Heart left ventricle (tissue), 16 donors: ENCODE measurements around the gene LCT. TPM values are rescaled to one million over a fixed set of nuclear protein-coding genes. Genes with fewer than 3 reads are reported as not detected.
A peak's percentile ranks its signal among the peaks of the same experiment; 100 is the strongest.
"Not testable (repeated sequence)": the region's sequence is repeated elsewhere in the genome, so short reads cannot be mapped to it uniquely, and the experiment has no call there.

Source experiments
- ATAC-seq, 4 donors: fragments of 200-7000 bp; cut with Tn5 transposase; one replicate each; pipeline ENCODE4 v1.9.1; 2020 to 2022; ENCODE audit warnings: moderate library complexity in 4 of 4, mild to moderate bottlenecking in 3 of 4, moderate number of reproducible peaks in 1 of 4
- DNase-seq, 5 donors: peaks; one replicate each; pipeline ENCODE4 v3.0.0-alpha.2; 2020
- H3K27ac ChIP-seq, 12 donors: fragments of 200-600 bp; sonication (generic) in 4 of 12; one replicate each; pipeline versions ENCODE4 v1.5.0 to v1.8.0; 2016 to 2022; ENCODE audit warnings: mild to moderate bottlenecking in 2 of 12
- H3K27me3 ChIP-seq, 9 donors: fragments of 200-600 bp; sonication (generic) in 2 of 9; one replicate each; pipeline versions ENCODE4 v1.5.1 to v1.8.0; 2016 to 2022; ENCODE audit warnings: mild to moderate bottlenecking in 3 of 9
- H3K36me3 ChIP-seq, 9 donors: fragments of 200-600 bp; sonication (generic) in 2 of 9; one replicate each; pipeline versions ENCODE4 v1.5.0 to v1.8.0; 2018 to 2022; ENCODE audit warnings: mild to moderate bottlenecking in 2 of 9
- H3K4me1 ChIP-seq, 12 donors: fragments of 200-600 bp; sonication (generic) in 4 of 12; one replicate each; pipeline versions ENCODE4 v1.5.0 to v1.8.0; 2016 to 2022; ENCODE audit warnings: mild to moderate bottlenecking in 3 of 12
- H3K4me3 ChIP-seq, 12 donors: fragments of 200-600 bp; sonication (generic) in 4 of 12; one replicate each; pipeline versions ENCODE4 v1.5.0 to v1.8.0; 2017 to 2022; ENCODE audit warnings: mild to moderate bottlenecking in 9 of 12, moderate library complexity in 4 of 12
- H3K9me3 ChIP-seq, 12 donors: fragments of 200-600 bp; sonication (generic) in 4 of 12; one replicate each; pipeline versions ENCODE4 v1.5.0 to v1.8.0; 2016 to 2022; ENCODE audit warnings: mild to moderate bottlenecking in 1 of 12
- CTCF ChIP-seq, 12 donors: fragments of 200-600 bp; sonication (generic) in 4 of 12; IDR thresholded peaks; one replicate each; pipeline versions ENCODE4 v1.5.0 to v1.8.0; 2018 to 2022; ENCODE audit warnings: antibody characterized with exemption in 12 of 12, mild to moderate bottlenecking in 5 of 12
- POLR2A ChIP-seq, 2 donors: fragments of 450-650 bp; IDR thresholded peaks; one replicate each; pipeline ENCODE4 v1.6.1; 2017; ENCODE audit warnings: antibody characterized with exemption in 2 of 2, mild to moderate bottlenecking in 2 of 2, moderate library complexity in 2 of 2
- WGBS, 4 donors: extraction: QIAGEN DNeasy Blood & Tissue Kit in 2 of 4; methylation state at CpG; one replicate each; pipeline versions ENCODE4 v1.1.5 to v1.1.7; 2013 to 2018; 5-methylcytosine and 5-hydroxymethylcytosine counted together
- intact Hi-C, 10 donors: fragments of 100-400 bp; cut with DNase I; formaldehyde crosslinking; loops; one replicate each; pipeline versions ENCODE4 v1.11.1 to v1.14.2; 2022
- polyA plus RNA-seq, 2 donors: library from polyadenylated mRNA; stranded (reverse); fragments of 200-250 nt; gene quantifications; one replicate each; pipeline ENCODE4 v1.2.3, GENCODE V29; 2013
- total RNA-seq, 9 donors: library from RNA; depleted of rRNA in 2 of 9; stranded (reverse); fragments of >200 nt in 2 of 9; fragmentation: NEBNext Ultra II Directional in 3 of 9; extraction: Animal tissue kit (Norgen Biotek cat#: 25700) in 3 of 9; gene quantifications; one replicate each; pipeline versions ENCODE4 v1.1.0 to v1.2.4, GENCODE V29; 2016 to 2023
- donor health status: ischemic (EF 13 %, LVEDD 7.1; RV severe dilation, severe dysfunction).
- donor health status: healthy with polysubstance abuse.
- donor health status: DM: no; HTN: yes; CAD: no.
- donor health status: DM: no; HTN: no; CAD: no.
- donor health status: ischemic (EF 25% LVEDD 6.9; RV normal size, moderate dysfunction).
- donor health status: ischemic (EF 25% LVEDD 5.7; RV mildly dilated, moderate dysfunction).
- donor health status: healthy.
- donor health status: DM: yes; HTN: yes; CAD: no.
- donor health status: ischemic (EF 35%, LVEDD 5.7; RV mildly dilated, moderate dysfunction).
- donor health status: nonischemic (EF 11% LVEDD 7.7; RV severe dilation, severe dysfunction).
- donor health status: DM: yes; HTN: yes; CAD: no.
- donor health status: PGD.
- donor health status: ischemic (EF 29% LVEDD 5.4; RV normal size, mild dysfunction).
- donor health status: nonischemic (EF 23%, LVEDD 6.1; RV moderate dilation, normal function).

LCT gene
- total and polyA plus RNA-seq, 11 donors: 0.06 TPM; not detected in 10

GRCh38 chr2:135797497-135798274, 39.3 kb downstream of the LCT start:
- Histone ChIP-seq H3K4me1 (peaks cover 0 to 11% (median 0%) of the 10 kb centered on the region in 12 donors), H3K36me3 (no peaks in the 10 kb centered on the region), H3K27ac (peak overlapping the region in 1 of 12 donors; percentile 25), H3K4me3 (no peak overlapping the region), H3K27me3 (no peaks in the 10 kb centered on the region), H3K9me3 (peaks cover 0 to 17% (median 2%) of the 10 kb centered on the region in 12 donors)
- WGBS, 4 donors: 25 to 40% (median 35%) methylated on average over 22 of the region's 22 CpGs
- intact Hi-C loops: loop anchor here in 2 of 10 donors (5.0 to 10.0 kb wide), 2 partner anchors 795 to 803 kb away; no protein-coding TSS in a partner anchor
- TF ChIP-seq POLR2A (IDR thresholded peaks at IDR 0.05) (no peak), CTCF (IDR thresholded peaks at IDR 0.05) (peak; percentile 70 to 93 (median 88))
- ATAC-seq: peak; percentile 48 to 85 (median 82)
- peak; percentile 63 to 78 (median 74) for DNase-seq

- H3K27me3 ChIP-seq: no peaks in the 10 kb centered on the region
- peaks cover 0 to 17% (median 2%) of the 10 kb centered on the region in 12 donors for H3K9me3 ChIP-seq
- ATAC-seq (no peak), DNase-seq (no peak)
- intact Hi-C loops: loop anchor here in 2 of 10 donors (5.0 to 10.0 kb wide), 2 partner anchors 794 to 802 kb away; no protein-coding TSS in a partner anchor
- no peaks in the 10 kb centered on the region for H3K36me3 ChIP-seq
- H3K4me1 ChIP-seq: peaks cover 0 to 11% (median 0%) of the 10 kb centered on the region in 12 donors
- TF ChIP-seq POLR2A (IDR thresholded peaks at IDR 0.05) (no peak), CTCF (IDR thresholded peaks at IDR 0.05) (no peak)
- WGBS, 4 donors: 92 to 97% (median 95%) methylated on average over 8 of the region's 8 CpGs
- H3K4me3 ChIP-seq: no peak overlapping the region
- no peak overlapping the region for H3K27ac ChIP-seq
These were observed 40.4 kb downstream of the LCT start for GRCh38 chr2:135796606-135797005.

GRCh38 chr2:135795641-135796040, 41.3 kb downstream of the LCT start:
- not testable (repeated sequence) for DNase-seq, H3K27me3 ChIP-seq, H3K4me3 ChIP-seq, H3K36me3 ChIP-seq, H3K27ac ChIP-seq, ATAC-seq, H3K9me3 ChIP-seq
- H3K4me1 ChIP-seq: peaks cover 0 to 11% (median 0%) of the 10 kb centered on the region in 12 donors
- 83 to 89% (median 86%) methylated on average over 4 of the region's 4 CpGs for WGBS, 4 donors
- intact Hi-C loops: loop anchor here in 3 of 10 donors (2.0 to 10.0 kb wide), 3 partner anchors 41 to 801 kb away; partner anchors contain the start of gene LCT (in 1 of the 3)

- Histone ChIP-seq H3K4me3 (no peak overlapping the region), H3K4me1 (peaks cover 0 to 3% (median 0%) of the 10 kb centered on the region in 12 donors), H3K36me3 (peaks cover 0 to 13% (median 0%) of the 10 kb centered on the region in 9 donors), H3K9me3 (peaks cover 0 to 3% (median 0%) of the 10 kb centered on the region in 12 donors), H3K27ac (no peak overlapping the region), H3K27me3 (no peaks in the 10 kb centered on the region)
- TF ChIP-seq POLR2A (IDR thresholded peaks at IDR 0.05) (no peak), CTCF (IDR thresholded peaks at IDR 0.05) (no peak)
- ATAC-seq: no peak
- WGBS, 4 donors: 77 to 90% (median 85%) methylated on average over 7 of the region's 7 CpGs
- intact Hi-C loops: loop anchor here in 1 of 10 donors (10.0 kb wide), 1 partner anchor 798 kb away; no protein-coding TSS in a partner anchor
- no peak for DNase-seq
These were observed 44.4 kb downstream of the LCT start for GRCh38 chr2:135792401-135793150.
